Measurements from ENCODE around the gene PRKCA.

The PRKCA gene

DNA sequence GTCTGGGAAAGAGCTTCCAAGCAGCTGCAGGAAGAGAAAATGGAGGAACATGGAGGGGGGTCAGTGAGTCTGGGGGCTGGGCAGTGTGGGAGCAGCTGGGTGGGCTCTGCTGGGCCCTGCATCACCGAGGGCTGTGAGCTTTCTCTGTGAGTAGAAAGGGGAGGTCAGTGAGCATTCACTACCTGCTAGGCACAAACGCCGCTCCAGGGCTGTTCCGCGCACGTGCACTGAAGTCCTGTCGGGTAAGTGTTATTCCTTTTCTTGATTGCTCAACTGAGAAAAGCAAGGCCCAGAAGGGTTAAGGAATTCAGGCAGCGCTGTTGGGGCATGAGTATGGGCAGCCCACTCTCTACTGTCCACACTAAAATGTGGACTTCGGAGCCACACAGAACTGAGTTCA is 537.2 kb downstream of the PRKCA start:
- no peak for DNase-seq (ENCODE audit: low read depth)

DNA sequence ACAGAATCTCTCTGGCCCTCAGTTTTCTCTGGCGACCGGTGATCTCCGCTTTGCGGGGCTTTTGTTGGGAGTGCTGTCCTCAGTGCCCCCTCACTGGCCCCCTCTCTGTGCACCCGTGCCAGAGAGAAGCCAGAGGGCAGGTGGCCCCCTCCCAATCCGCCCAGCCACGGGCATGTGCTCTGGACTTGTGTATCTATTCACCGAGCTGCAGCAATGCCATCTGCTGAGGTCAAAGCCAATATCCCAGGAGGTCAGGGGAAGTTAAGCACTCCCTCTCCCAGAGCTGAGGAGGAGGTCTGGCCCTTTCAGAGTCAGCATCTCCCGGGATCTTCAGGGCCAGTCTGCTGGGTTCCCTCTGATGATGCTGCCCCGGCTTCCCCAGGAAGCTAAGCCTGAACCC is 537.6 kb downstream of the PRKCA start:
- DNase-seq (ENCODE audit: low read depth), result no peak

DNA sequence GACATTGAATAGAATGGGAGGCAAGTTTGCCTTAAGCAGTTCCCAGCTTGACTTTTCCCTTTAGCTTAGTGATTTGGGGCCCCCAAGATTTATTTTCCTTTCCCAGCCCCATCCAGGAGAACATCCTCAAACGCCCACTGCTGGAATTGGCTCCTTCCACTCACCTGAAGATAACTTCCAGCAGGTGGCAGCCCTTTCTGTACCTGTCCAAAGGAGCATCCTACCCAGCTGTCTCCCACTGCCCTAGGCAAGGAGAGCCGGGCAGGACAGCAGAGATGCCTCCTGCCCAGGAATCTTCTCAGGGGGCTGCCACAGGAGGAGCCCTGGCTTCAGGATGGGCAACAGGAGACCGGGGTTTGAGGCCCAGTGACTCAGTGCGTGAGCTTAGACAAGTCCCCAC is 538.9 kb downstream of the PRKCA start:
- DNase-seq (ENCODE audit: low read depth), result no peak

DNA sequence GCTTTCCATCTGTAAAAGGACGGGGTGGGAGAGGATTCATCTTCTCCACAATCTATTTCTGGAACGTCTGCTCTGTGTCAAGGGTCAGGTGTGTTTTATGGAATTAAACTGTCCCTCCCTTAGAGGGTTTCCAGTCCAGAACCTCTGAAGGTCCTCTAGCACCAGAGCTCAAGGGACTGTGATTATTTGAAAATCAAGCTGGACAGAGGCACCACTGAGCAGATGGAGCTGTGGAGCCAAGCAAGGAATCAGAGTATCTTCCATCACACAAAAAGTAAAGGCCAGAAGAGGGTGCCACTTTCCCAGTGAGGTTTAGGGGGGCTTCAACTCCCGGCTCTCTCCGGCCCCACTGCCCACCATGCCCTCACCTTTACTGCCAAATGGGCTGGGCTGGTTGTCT is 539.3 kb downstream of the PRKCA start:
- DNase-seq (ENCODE audit: low read depth), result no peak

DNA sequence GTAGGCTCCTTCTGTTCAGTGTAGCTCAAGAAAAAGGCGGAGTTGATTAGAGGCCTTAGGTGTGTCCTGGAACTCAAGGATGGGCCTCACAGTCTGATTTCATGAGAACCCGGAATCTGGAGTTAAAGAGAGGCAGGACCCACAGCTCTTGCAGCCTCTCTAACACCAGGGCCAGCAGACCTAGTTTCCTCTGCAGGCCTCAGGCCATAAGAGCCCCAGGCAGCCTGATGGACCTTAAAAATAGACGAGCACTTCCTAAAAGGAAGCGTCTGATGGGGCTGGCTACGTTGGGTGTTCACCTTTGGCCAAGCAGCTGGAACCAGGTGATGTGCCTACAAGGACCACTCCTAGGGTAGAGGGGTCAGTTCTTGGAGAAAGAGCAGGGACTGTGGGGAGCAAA is 540.1 kb downstream of the PRKCA start:
- DNase-seq (ENCODE audit: low read depth), result no peak

DNA sequence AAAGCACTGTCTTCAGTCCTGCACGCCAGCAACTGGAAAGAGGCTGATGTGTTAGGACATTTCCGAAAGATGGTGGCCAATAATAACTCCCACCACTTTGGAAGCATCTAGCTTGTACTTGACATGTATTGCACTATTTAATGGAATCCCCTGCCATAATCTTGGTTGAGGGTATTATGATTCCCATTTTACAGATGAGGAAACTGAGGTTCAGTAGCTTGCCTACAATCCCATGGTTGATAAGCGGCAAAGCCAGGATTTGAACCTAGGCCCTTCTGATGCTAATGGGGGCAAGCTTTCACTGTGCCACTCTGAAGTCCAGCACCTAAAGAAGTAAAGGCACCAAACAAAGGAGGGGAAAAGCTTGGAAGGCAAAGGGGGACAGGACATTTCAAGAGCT is 540.5 kb downstream of the PRKCA start:
- DNase-seq (ENCODE audit: low read depth), result no peak

DNA sequence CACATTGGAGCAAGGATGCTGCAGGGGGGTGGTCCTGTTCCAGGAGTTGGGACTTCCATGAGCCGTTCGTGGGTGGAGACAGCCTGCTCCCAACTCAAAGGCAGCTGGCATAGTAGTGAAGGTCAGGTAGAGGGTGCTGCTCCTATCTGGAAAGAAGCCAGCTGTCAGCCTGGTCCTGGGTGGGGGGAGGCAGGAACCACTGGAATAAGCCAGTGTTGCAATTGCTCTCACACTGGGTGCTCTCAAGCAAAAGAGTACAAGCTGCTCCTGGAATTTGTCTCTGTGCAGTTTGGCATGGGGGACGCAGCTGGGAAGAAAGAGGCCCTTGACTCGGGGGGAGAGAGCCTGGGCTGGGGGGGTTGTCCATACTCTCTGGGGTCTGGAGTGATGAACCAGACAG is 541.2 kb downstream of the PRKCA start:
- DNase-seq (ENCODE audit: low read depth), result no peak

DNA sequence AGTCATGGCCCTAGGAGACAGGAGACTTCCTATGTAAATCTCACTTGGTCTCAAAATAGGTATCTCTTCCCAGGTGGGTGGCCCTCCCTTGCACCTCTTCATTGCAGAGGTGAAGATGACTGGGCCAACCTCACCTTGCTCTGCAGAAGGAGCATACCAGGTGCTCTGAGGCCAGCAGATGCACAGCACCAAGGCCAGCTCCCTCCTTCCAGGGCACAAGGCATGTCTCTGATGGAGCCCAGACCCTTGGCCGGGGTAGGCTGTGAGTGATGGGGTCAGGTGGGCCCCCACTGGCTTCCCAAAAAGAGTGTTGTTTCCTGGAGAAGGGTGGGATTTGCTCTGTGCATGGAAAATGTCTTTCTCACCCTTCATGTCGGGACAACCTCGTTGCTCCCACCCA is 545.3 kb downstream of the PRKCA start:
- DNase-seq (ENCODE audit: low read depth), result no peak

DNA sequence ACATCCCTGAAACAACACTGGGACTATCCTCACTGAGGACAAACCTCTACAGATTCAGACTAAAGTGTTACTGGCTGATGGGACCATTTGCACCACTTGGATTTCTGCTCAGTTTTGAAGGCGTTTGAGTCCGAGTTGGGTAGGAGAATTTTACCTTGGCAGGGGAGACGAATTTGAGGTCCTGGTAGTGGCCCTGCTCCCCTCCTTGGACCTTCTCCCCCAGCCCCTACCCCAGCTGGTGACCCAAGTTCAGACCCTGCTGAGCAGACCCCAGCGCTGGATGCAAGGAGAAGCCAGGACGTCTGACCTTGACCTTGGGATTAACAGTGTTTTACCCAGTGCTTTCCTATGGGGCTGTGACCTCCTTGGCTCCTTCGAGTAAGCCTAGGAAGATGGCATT is 546.1 kb downstream of the PRKCA start:
- DNase-seq (ENCODE audit: low read depth), result no peak

DNA sequence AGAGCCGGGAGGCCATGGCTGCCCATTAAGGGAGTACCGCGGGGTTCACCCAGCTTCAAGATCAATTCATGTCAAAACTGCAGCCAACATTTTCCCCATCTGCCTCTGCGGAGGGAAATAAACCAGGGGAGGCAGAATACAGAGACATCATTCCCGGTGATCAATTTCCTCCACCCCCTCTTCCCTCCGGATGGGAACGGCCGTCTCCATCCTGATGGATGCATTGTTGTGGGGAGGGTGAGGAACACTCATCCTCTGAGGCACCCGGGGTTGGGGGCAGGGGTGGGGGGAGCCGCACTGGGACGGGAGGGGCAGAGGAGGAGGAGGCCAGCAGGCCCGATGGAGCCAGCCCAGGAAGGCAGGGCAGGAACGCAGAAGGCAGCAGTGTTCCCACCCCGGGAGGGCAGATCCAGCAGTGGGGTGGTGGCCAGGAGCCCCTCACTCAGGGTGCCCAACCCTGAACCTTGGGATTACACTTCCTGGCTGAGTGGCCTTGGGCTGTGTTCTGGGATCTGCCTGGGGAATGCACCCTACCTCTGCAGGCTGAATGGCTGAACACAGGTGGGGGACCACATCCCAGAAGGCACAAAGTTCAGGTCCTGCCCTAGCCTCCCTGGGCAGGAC is 546.7 kb downstream of the PRKCA start:
- no peak for DNase-seq (ENCODE audit: low read depth)

DNA sequence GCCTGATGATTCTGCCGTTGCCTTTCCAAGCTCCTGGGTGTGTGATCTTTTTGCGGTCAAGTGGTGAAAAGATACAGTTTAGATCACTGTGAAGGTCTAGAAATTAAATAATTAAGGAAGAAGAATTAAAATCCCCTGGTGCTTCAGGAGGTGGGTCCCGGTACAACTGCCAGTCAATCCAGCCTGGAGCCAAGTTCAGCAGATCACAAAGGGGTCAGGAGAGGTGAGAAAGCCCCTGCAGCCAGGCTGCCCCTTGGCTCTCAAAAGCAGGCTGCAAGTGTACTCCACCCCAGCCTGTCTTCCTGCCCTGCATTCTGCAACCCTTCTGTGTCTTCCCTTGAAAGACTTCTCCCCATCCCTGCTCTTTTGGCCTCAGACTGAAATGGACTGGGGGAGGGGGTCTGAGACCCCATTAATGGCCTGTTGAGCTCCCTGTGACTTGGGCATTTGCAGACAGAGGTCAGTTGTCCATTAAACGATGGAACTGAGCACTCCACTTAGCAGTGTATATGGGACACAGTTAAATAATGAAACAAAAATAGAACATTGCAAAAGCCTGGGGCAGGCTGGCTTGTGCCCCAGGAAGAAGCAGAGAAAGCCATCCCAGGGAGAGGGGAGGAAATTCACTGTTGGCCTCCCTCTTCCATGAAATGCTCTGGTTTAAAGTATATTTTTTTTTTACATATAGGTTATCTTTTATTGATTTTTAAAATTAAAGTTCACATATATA is 547.6 kb downstream of the PRKCA start:
- no peak for DNase-seq (ENCODE audit: low read depth)

DNA sequence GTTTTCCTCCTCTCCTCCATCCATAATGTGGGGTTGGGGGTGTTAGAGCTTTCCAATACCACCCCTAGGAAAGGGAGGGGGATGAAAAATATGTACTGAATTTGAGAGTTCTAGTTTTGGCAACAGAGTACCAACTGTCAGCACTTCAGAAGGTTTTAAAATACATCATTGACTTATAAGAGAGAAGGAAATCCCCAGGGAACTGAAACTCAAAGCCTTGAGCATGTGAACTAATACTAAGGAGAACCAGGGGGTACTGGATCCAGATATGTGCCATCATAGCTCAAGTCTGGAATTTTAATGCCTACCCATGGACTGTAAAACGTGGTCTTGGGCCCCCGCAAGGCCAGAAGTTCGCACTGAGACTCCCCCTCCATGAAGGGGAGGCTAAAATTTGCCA is 548.3 kb downstream of the PRKCA start:
- DNase-seq (ENCODE audit: low read depth), result no peak

DNA sequence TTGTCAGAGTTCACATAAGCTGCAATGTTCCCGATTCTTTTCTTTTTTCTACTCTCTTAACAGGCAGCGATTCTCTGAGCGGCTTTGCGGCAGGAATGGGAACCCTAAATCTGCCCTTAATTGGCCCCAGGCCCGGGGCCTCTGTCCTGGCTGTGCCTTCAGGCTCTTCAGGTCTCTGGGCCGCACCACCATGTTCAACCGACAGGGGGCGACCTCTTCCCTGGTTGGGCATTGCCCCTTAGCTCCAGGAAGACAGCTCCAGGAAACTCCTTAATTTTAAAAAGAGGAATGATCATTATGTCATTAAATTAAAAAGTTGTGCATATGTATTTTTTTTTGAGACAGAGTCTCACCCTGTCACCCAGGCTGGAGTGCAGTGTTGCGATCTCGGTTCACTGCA is 552.8 kb downstream of the PRKCA start:
- no peak for DNase-seq (ENCODE audit: low read depth)

DNA sequence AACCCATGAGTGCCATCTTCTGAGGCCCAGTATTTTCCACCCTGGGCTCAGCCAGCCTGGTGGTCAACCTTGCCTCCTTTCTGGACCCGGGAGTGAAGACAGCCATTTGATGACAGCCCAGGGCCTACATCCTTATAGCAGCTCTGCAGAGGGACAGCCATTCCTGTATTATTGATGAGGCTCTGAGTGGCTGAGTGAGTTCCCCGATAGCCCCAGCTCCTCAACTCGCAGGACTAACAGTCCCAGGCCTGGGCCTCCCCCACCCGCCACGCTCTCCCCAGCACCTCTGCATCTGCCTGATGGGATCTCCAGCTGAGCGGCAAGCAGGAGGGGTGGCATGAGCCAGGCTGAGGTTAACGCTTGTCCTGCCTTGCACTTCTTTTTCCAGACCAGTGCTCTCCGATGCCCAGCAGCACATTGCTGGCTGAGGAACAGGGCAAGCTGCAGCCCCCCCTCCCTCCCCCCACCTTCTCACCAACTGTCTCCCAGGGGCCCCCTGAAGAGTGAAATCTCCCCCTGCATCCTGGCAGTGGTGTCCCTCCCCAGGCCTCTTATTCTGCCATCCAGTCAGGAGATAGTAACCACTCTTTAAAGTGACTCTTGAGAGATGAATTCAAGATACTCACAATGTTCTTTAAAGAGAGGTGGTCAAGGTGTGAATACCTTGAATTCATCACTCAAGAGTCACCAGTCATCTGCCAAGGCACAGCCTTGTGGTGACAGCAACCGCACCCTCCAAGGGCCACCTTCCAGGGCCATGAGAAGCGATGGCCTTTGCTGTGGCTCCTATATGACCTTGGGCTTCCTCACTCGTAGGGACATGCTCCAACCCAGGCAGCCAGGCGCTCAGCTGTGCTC is 556.0 kb downstream of the PRKCA start:
- DNase-seq (ENCODE audit: low read depth), result no peak

DNA sequence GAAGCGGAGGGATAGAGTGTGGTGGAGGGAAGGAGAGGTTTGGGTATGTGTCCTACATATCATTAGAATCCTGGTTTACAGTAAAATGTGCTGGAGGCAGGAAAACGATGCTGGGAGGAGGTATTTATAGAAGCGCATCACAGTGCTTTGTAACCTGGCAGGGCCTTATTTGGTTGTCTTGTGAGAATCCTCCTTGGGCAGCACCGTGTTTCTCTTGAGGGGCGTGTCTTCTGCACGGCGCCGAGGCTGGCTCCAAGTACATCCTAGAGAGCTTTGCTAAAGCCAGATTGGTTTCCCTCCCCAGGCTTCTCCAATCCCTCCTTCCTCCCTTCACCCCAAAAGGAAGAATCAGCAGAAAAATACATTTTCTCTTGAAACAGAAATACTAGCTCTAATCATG is 556.9 kb downstream of the PRKCA start:
- no peak for DNase-seq (ENCODE audit: low read depth)

DNA sequence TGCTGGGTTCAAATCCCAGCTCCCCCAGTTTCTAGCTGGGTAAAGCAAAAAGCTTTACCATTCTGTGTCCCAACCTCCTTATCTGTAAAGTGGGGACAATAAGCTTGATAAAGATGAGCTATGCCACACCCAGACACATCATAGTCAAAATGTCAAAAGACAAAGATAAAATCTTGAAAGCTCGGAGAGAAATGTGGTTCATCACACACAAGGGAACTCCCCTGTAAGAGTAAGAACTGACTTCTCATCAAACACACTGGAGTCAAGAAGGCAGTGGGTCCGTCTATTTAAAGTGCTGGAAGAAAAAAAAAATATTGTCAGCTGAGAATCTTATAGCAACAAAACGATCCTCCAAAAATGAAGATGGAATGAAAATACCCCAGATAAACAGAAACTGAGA is 557.8 kb downstream of the PRKCA start:
- DNase-seq (ENCODE audit: low read depth), result no peak

All from GM04504 (cell line).